Amygdala (tissue), 56 donors: Measurements from ENCODE around the gene RAD52.

Experiments used
- DNase-seq, 56 donors: peaks; one replicate each; lab custom pipeline; 2025; lab: John Stamatoyannopoulos, UW

RAD52 gene

DNA sequence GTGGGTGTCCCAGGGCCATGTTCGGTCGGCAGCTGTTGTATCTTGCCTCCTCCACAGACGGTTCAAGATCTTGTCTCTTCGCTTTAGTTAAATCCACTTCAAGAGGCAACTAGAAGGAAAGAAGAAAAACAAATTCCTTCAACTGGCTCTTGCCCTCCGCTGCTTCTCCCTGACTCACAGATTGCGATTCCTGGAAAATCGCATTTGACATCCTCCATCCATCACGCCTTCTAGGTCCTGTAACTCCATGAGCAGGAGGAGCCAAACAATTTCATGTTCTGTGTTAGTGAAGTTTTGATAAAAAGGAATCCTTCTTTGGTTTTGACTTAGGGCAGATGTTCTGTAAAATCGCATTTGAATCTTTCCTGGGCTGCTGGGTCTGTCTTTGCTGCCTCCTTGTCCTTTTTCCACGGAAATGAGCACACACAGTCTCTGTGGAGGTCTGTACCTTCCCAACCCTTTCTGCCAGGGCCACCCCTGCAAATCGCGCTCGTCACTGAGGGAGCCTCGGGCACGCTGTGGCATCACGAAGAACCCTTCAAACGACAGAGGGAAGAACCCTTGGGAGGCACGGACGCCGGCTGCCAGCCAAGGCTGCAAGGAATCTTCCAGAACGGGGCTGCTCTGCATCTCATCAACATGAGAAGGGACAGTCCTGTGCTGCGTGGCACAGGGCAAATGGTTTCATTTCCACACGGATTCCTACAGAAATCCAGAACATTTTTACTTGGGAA is 32.6 kb downstream of the RAD52 start:
- no peak for DNase-seq

DNA sequence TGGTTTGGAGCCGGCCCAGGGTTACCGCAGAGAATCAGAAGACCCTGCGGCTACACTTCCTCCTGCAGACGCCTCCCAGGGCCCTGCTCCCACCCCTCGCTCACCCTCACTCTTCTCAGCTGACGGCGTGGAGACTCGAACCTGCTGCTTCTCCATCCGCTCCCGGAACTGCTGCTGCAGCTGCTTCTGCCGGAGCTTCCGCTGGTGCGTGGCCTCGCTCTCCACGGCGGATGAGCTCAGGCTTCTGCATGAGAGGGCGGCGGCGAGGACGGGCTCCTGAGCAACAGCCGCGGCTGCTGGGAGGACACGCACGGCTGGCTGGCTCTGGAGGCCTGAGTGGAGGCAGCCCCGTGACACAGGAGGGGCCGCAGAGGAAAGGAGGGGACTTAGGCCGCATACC is 33.3 kb downstream of the RAD52 start:
- peak in 2 of 56 donors; percentile 5 to 12 for DNase-seq

GRCh38 chr12:915090-915489 is 34.4 kb downstream of the RAD52 start:
- DNase-seq = no peak

GRCh38 chr12:913919-914698 is 35.4 kb downstream of the RAD52 start:
- no peak for DNase-seq

- no peak for DNase-seq
These were observed 36.8 kb downstream of the RAD52 start for GRCh38 chr12:912466-913235.

DNA sequence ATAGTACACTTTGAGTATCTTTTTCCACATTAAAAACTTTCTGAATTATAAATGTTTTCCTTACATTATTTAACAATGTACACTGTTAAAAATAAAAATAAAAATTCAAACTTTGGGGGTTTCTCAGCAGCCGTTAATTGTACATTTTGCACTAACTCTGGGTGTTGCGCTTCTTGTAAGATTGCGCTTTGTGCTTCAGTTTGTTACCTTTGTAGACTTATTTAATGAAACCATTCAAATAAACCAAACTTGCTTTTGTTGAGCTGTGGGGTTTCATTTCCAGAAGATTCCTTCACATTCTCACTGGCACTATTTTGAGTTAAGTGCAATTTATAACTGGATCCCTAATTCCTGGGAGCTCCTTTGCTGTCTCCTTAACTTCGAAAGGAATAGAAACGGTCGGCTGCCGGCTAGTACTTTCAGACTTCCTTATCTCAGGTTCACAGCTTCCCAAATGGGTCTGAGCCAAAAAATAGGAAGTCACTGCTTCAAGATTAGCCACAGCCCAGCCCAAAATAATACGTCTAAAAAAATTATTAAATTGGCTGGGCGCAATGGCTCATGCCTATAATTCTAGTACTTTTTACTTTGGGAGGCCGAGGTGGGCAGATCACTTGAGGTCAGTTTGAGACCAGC is 38.2 kb downstream of the RAD52 start:
- no peak for DNase-seq

GRCh38 chr12:910416-910815 is 39.1 kb downstream of the RAD52 start:
- DNase-seq = no peak

- DNase-seq = no peak
These were observed 39.6 kb downstream of the RAD52 start for GRCh38 chr12:909861-910260.

DNA sequence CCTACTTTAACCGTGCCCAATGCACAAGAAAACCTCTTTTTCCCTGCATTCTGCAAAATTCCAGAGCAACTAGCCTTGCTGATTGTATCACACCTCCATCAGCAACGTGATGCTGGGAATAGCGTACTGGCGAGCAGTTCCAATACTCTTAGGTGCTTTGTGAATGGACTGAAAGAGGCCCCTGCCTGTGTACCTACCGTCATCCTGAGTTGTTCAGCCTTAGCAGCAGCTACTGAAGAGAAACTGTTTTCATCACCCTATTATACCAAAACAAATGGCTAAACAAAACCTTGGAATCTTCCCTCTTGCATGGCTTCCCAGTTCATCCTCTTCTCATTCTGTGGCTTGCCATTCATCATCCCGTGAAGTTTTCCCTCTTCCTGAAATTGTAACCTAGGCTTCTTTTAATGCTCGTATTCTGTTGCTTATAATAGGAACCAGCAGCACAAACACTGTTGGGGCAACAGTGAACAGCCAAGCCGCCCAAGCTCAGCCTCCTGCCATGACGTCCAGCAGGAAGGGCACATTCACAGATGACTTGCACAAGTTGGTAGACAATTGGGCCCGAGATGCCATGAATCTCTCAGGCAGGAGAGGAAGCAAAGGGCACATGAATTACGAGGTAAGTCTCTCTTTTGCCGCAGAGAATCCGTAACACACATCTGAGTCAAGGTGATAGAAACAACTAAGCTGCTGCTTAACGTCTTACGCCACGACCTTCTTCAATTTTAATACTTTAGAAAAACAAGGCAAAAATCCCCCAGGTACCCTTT is 41.9 kb downstream of the RAD52 start:
- DNase-seq = no peak

- no peak for DNase-seq
These were observed 43.4 kb downstream of the RAD52 start for GRCh38 chr12:906062-906585.

DNA sequence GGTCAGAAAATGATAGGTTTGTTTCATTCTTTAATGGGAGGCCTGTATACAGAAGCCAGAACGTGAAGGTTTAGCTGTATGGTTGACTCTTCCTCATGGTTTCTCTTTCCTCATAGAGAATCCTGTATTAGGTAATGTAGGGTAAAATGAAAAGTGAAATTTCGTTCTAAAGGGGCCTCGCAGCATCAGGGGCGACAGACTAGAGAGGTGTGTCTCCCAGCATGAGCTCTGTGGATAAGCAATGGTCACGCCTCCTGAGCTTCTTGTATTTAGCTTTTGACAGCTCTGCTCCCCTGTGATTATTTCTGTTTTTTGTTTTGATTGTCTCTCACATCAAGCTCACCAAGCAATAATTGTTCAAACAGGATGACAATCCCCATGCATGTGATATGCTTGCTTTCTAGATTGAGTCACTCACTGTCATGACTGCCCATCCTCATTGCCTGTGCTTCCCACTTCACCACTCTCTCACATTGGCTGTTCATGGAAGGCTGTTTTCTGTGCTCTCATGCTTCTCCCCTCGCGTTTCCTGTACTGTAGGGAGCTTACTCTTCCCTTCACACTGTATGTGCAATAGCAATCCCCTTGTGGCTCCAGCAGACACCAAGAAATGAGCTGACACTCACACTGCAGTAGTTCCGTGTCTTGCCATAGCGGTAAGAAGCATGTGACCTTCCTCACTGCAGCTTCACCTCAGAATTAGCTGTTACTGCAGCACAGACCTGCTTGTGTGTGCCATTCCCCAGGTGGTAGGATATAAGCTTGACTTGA is 44.0 kb downstream of the RAD52 start:
- no peak for DNase-seq

DNA sequence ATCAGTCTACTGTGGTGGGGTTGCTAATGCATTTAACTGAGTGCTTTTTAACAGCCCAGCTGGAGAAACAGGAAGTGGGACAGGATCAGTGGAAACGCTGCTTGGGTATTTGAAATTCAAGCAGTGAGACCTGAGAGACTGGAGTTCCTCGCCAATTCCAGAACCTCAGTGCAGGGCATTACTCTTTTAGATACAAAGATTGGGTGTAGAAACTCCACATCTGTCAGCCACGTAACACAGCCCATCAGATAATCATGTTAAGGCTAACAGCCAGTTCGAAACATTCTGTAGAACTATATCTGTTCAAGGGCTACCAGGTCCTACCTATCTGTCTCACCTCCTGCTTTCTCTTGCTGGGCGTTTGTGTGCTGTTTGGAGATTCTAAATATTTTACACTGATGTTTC is 45.5 kb downstream of the RAD52 start:
- DNase-seq = no peak

DNA sequence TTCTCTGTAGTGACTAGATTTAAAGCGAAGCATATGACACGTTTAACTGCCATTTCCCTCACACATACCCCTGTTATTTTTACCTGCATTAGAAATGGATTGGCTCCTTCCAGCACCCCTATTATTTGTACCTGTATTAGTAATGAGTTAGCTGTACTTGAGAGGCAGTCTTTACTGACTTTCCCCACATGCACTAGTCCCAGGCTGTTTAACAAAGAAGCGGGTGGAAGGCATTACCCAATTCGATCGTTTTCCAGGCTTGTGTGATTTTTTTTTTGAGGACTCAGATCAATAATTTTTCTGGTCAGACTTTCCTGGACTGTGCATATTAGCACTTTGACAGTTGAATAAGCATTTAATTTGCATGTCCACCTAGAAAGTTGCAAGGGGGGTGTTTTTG is 46.4 kb downstream of the RAD52 start:
- no peak for DNase-seq

DNA sequence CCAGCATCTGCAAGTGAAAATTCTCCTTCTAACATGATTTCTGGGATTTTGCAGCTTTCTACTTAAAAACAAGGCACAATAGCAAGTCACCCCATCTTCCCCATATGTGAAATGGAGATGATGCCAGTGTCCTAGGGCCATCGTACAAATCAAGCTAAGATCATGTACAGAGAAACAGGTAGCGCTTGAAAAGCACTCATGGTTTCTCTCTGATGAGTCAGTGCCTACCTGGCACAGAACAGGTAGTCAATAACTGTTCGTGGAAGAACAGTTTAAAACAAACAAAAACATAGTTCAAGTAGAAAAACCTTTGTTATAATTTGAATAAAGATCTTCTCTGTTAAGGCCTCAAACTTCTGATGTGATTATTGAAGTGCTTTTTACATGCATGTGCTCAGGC is 46.9 kb downstream of the RAD52 start:
- no peak for DNase-seq

GRCh38 chr12:897386-897785 is 52.1 kb downstream of the RAD52 start:
- DNase-seq = no peak

DNA sequence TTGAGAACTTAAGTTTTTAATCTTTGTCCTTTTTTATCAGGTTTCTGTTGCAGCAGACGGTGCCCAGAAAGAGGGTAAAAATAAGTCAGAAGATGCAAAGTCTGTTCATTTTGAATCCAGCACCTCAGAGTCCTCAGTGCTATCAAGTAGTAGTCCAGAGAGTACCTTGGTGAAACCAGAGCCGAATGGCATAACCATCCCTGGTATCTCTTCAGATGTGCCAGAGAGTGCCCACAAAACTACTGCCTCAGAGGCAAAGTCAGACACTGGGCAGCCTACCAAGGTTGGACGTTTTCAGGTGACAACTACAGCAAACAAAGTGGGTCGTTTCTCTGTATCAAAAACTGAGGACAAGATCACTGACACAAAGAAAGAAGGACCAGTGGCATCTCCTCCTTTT is 53.5 kb downstream of the RAD52 start:
- no peak for DNase-seq

DNA sequence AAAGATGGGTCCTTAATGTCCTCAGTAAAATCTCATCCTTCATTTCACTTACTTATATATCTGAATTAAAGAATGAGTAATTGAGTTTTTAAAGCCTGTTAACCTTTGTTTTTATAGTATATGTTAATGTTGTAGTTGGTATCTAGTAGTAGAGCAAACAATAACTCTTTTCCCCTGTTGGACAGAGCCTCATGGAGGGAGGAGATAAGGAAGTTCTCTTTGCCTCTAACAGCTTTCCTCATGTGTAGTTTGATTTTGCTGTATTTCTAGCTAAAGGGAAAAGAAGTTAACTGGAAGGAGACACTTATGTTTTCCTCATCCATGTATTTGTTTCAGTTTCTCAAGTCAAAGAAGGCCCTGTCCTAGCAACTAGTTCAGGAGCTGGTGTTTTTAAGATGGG is 55.3 kb downstream of the RAD52 start:
- DNase-seq = no peak

- no peak for DNase-seq
These were observed 63.3 kb downstream of the RAD52 start for GRCh38 chr12:886206-886605.

GRCh38 chr12:885701-886100 is 63.8 kb downstream of the RAD52 start:
- no peak for DNase-seq
